Mucosa of stomach (tissue), 1 donor: ENCODE data around the gene CDK10.
"Not testable (repeated sequence)": the region's sequence is repeated elsewhere in the genome, so short reads cannot be mapped to it uniquely, and the experiment has no call there.

Experiments used
- H3K27me3 ChIP-seq: one replicate; pipeline ENCODE4 v1.7.0; 2013; ENCODE audit warnings: mild to moderate bottlenecking, low read length; ENCODE audit not compliant: control insufficient read depth, insufficient read depth
- H3K36me3 ChIP-seq: one replicate; pipeline ENCODE4 v1.7.0; 2013; ENCODE audit warnings: low read length; ENCODE audit not compliant: control insufficient read depth, insufficient read depth
- H3K4me1 ChIP-seq: one replicate; pipeline ENCODE4 v1.7.0; 2013; ENCODE audit warnings: mild to moderate bottlenecking, low read length; ENCODE audit not compliant: control insufficient read depth, insufficient read depth
- H3K4me3 ChIP-seq: one replicate; pipeline ENCODE4 v1.7.0; 2013; ENCODE audit warnings: low read length
- H3K9ac ChIP-seq: one replicate; pipeline ENCODE4 v1.7.0; 2013; ENCODE audit warnings: mild to moderate bottlenecking, low read length, moderate library complexity
- H3K9me3 ChIP-seq: one replicate; pipeline ENCODE4 v1.7.0; 2013; ENCODE audit warnings: mild to moderate bottlenecking, low read length, moderate library complexity; ENCODE audit not compliant: control insufficient read depth
- donor health status: Pancreatic carcinoma.

Gene CDK10

GRCh38 chr16:89698717-89699116 is 12.2 kb downstream of the CDK10 start:
- not testable (repeated sequence) for H3K9me3 ChIP-seq, H3K27me3 ChIP-seq, H3K36me3 ChIP-seq, H3K4me3 ChIP-seq, H3K9ac ChIP-seq
- H3K4me1 ChIP-seq = peaks cover 19% of the 10 kb centered on the region

- not testable (repeated sequence) for H3K4me3 ChIP-seq, H3K9me3 ChIP-seq, H3K9ac ChIP-seq, H3K27me3 ChIP-seq, H3K36me3 ChIP-seq
- peaks cover 19% of the 10 kb centered on the region for H3K4me1 ChIP-seq
Measured at GRCh38 chr16:89699629-89700099, 13.2 kb downstream of the CDK10 start.

GRCh38 chr16:89700100-89700648 is 13.7 kb downstream of the CDK10 start:
- Histone ChIP-seq H3K9me3 (no peaks in the 10 kb centered on the region), H3K4me3 (peak overlapping the region; percentile 74), H3K36me3 (peaks cover 7% of the 10 kb centered on the region), H3K27me3 (no peaks in the 10 kb centered on the region), H3K4me1 (peaks cover 19% of the 10 kb centered on the region), H3K9ac (peak overlapping the region; percentile 70)

GRCh38 chr16:89700649-89701424 is 14.3 kb downstream of the CDK10 start:
- Histone ChIP-seq H3K9me3 (no peaks in the 10 kb centered on the region), H3K9ac (peak overlapping the region; percentile 70), H3K4me3 (peak overlapping the region; percentile 74), H3K4me1 (peaks cover 19% of the 10 kb centered on the region), H3K27me3 (no peaks in the 10 kb centered on the region), H3K36me3 (peaks cover 2% of the 10 kb centered on the region)

GRCh38 chr16:89701425-89702406 is 15.2 kb downstream of the CDK10 start, which contains the start of gene SPATA2L:
Gene SPATA2L, minus strand, starts transcription at chr16:89701705. Its CDS starts 473 bp downstream, at chr16:89701232.
- H3K9me3 ChIP-seq = no peaks in the 10 kb centered on the region
- peak within 1 kb of the TSS; percentile 74 for H3K4me3 ChIP-seq
- H3K27me3 ChIP-seq = no peaks in the 10 kb centered on the region
- peak within 1 kb of the TSS; percentile 70 for H3K9ac ChIP-seq
- H3K36me3 ChIP-seq = no peaks in the 10 kb centered on the region
- peaks cover 19% of the 10 kb centered on the region for H3K4me1 ChIP-seq

GRCh38 chr16:89704281-89704680 is 17.8 kb downstream of the CDK10 start:
- Histone ChIP-seq H3K4me1 (peaks cover 22% of the 10 kb centered on the region), H3K9ac (no peak overlapping the region), H3K36me3 (no peaks in the 10 kb centered on the region), H3K4me3 (no peak overlapping the region), H3K9me3 (no peaks in the 10 kb centered on the region), H3K27me3 (no peaks in the 10 kb centered on the region)

- Histone ChIP-seq H3K4me3 (no peak overlapping the region), H3K36me3 (no peaks in the 10 kb centered on the region), H3K9me3 (no peaks in the 10 kb centered on the region), H3K4me1 (peaks cover 16% of the 10 kb centered on the region), H3K27me3 (no peaks in the 10 kb centered on the region), H3K9ac (no peak overlapping the region)
Measured at GRCh38 chr16:89705006-89705405, 18.5 kb downstream of the CDK10 start.

- H3K36me3 ChIP-seq = no peaks in the 10 kb centered on the region
- H3K27me3 ChIP-seq = no peaks in the 10 kb centered on the region
- no peak overlapping the region for H3K4me3 ChIP-seq
- no peak overlapping the region for H3K9ac ChIP-seq
- H3K4me1 ChIP-seq = peaks cover 7% of the 10 kb centered on the region
- H3K9me3 ChIP-seq = no peaks in the 10 kb centered on the region
Measured at GRCh38 chr16:89706518-89707260, 20.2 kb downstream of the CDK10 start.

GRCh38 chr16:89707695-89708094 is 21.2 kb downstream of the CDK10 start:
- Histone ChIP-seq H3K27me3 (no peaks in the 10 kb centered on the region), H3K36me3 (no peaks in the 10 kb centered on the region), H3K4me3 (no peak overlapping the region), H3K4me1 (peaks cover 3% of the 10 kb centered on the region), H3K9me3 (no peaks in the 10 kb centered on the region), H3K9ac (no peak overlapping the region)

GRCh38 chr16:89708481-89708931 is 22.0 kb downstream of the CDK10 start:
- Histone ChIP-seq H3K9me3 (no peaks in the 10 kb centered on the region), H3K27me3 (no peaks in the 10 kb centered on the region), H3K4me1 (peaks cover 3% of the 10 kb centered on the region), H3K36me3 (no peaks in the 10 kb centered on the region), H3K9ac (no peak overlapping the region), H3K4me3 (no peak overlapping the region)

GRCh38 chr16:89709166-89709565 is 22.7 kb downstream of the CDK10 start:
- no peak overlapping the region for H3K4me3 ChIP-seq
- no peak overlapping the region for H3K9ac ChIP-seq
- H3K9me3 ChIP-seq = no peaks in the 10 kb centered on the region
- peaks cover 3% of the 10 kb centered on the region for H3K4me1 ChIP-seq
- no peaks in the 10 kb centered on the region for H3K27me3 ChIP-seq
- no peaks in the 10 kb centered on the region for H3K36me3 ChIP-seq
